ENCODE measurements around the gene FUT6.
"Not testable (repeated sequence)": the region's sequence is repeated elsewhere in the genome, so short reads cannot be mapped to it uniquely, and the experiment has no call there.

The FUT6 gene

GRCh38 chr19:5857203-5858081 lies 17.9 kb upstream of the FUT6 start:
- DNase-seq (ENCODE audit: low spot score): no peak

GRCh38 chr19:5855151-5855550 lies 15.6 kb upstream of the FUT6 start:
- DNase-seq (ENCODE audit: low spot score): not testable (repeated sequence)

- not testable (repeated sequence) for DNase-seq (ENCODE audit: low spot score)
Measured at GRCh38 chr19:5854121-5854520, 14.6 kb upstream of the FUT6 start.

- DNase-seq (ENCODE audit: low spot score): no peak
Measured at GRCh38 chr19:5851302-5851701, 11.8 kb upstream of the FUT6 start, which contains the start of gene FUT3. FUT3 (minus strand) TSS chr19:5851449.

GRCh38 chr19:5850743-5851293 lies 11.3 kb upstream of the FUT6 start:
- DNase-seq (ENCODE audit: low spot score): no peak

- no peak for DNase-seq (ENCODE audit: low spot score)
Measured at GRCh38 chr19:5850189-5850588, 10.7 kb upstream of the FUT6 start.

GRCh38 chr19:5848621-5849020 lies 9.1 kb upstream of the FUT6 start:
- not testable (repeated sequence) for DNase-seq (ENCODE audit: low spot score)

- DNase-seq (ENCODE audit: low spot score): not testable (repeated sequence)
Measured at GRCh38 chr19:5847846-5848245, 8.3 kb upstream of the FUT6 start.

GRCh38 chr19:5844456-5845433 lies 5.2 kb upstream of the FUT6 start:
- DNase-seq (ENCODE audit: low spot score): no peak

- DNase-seq (ENCODE audit: low spot score): no peak
Measured at GRCh38 chr19:5843295-5843927, 3.9 kb upstream of the FUT6 start.

- DNase-seq (ENCODE audit: low spot score): not testable (repeated sequence)
Measured at GRCh38 chr19:5841735-5842111, 2.2 kb upstream of the FUT6 start.

- no peak for DNase-seq (ENCODE audit: low spot score)
Measured at GRCh38 chr19:5838353-5839064, 993 bp downstream of the FUT6 start.

- DNase-seq (ENCODE audit: low spot score): no peak
Measured at GRCh38 chr19:5837761-5838352, 1.6 kb downstream of the FUT6 start.

- DNase-seq (ENCODE audit: low spot score): no peak
Measured at GRCh38 chr19:5832527-5833216, 6.8 kb downstream of the FUT6 start.

GRCh38 chr19:5832061-5832460 lies 7.4 kb downstream of the FUT6 start:
- DNase-seq (ENCODE audit: low spot score): no peak

- DNase-seq (ENCODE audit: low spot score): no peak
Measured at GRCh38 chr19:5831159-5831558, 8.3 kb downstream of the FUT6 start.

GRCh38 chr19:5829567-5830310 lies 9.8 kb downstream of the FUT6 start:
- no peak for DNase-seq (ENCODE audit: low spot score)

- no peak for DNase-seq (ENCODE audit: low spot score)
Measured at GRCh38 chr19:5828661-5829566, 10.6 kb downstream of the FUT6 start.
